ENCODE measurements around the gene OR2L5.

Gene OR2L5

DNA sequence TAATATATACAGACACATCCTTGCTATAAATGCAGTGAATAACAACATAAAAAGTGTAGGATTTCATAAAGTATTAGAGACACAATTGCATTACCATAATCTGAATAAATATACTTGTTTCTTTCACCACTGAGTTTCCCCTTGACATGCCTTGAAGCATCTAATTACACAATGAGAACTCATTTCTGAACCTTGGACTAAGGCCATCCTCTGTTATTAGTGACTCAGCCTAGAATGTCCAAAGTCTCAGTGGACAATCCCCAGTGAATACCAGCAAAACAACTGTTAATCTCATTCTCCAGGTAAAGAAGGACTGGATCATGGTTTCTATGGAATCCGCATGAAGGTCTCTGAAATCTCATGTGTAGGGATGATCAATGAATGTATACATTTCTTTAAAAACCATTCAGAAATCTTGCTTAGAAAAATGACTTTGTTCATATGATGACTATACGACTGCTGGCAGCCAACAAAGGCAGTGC, at the start of gene OR2L5:
Gene OR2L5 (plus strand): TSS at position 432 of the 482 bp plus-strand sequence. CDS start 8,288 bp downstream, outside the sequence.
- DNase-seq (ENCODE audit: low spot score): no peak

DNA sequence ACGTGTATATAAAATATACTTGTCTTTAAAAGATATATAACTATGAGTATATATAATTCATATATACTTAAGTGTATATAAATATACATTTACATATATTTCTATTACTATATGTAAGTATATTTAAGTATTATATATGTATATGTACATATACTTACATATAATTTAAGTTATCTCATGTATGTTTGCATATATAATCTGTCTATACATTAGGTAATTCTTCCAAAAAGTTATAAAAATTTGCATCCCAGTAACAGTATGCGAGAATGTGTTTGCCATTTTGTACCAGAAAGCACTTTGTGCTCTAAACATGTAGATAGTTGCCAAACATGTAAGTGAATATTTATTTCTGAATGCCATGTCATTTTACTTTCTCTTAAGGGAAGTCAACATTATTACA, 48.5 kb upstream of the OR2L5 start, which contains the start of gene OR2AK2:
Gene OR2AK2 (plus strand): TSS at position 301 of the 400 bp plus-strand sequence. CDS start 144 bp downstream, outside the sequence.
- DNase-seq (ENCODE audit: low spot score): no peak

DNA sequence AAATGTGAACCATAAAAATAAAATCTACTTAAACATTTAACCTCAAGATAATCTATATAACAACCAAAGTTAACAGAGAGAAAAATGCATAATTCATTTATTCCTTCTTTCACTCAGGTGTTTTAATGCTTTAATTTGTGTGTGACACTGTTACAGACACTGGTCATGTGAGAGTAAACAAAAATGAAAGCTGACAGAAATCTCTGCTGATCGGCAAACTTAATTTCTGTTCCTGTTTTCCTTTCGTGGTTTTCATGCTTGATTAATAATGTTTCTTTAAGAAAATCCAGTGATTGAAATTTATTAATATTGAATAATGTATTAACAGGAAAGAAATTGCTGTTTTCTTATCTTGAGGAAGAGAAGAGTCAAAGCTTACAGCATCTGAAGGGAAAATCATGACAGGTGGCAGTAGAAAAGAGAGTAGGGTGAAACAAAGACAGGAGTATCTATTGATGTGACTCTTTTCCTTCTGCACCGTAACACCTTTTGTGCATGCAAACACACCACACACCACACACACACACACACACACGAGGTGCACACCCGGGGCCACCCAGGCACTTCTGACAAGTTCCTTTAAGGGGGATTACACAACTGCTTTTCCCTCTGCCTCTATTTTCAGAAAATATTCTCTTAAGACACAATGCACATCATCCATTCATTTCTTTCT, 46.8 kb upstream of the OR2L5 start:
- no peak for DNase-seq (ENCODE audit: low spot score)

DNA sequence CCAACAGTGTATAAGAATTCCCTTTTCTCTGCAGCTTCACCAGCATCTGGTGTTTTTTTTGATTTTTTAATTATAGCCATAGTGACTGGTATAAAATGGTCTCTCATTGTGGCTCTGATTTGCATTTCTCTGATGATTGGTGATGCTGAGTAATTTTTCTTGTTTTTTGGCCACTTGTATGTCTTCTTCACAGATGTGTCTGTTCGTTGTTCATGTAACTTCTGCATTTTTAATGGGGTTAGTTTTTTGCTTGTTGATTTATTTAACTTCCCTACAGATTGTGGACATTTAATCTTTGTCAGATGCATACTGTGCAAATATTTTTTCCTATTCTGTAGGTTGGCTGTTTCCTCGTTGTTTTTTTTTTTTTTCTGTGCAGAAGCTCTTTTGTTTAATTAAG, 20.5 kb upstream of the OR2L5 start:
- DNase-seq (ENCODE audit: low spot score): no peak

GRCh38 chr1:247998811-247999210, 14.6 kb upstream of the OR2L5 start:
- no peak for DNase-seq (ENCODE audit: low spot score)

DNA sequence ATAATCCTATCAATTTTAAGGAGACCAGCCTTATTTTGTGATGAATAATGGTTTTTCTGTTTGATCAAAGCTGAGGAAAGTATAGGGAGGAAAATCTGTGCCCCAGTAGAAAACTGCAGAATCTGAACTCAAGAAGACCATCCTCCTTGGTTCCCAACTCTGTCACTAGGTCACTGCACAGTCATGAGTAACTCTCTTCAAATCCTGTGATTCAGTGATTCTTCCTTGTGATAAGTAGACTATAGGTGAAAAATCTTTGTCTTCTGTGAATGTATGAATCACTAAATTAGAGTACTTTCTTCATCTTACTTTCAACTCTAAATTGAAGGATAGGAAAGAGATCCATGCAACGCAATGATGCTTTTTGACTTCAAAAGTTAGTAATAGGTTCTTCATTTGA, 13.3 kb upstream of the OR2L5 start:
- DNase-seq (ENCODE audit: low spot score): no peak

- no peak for DNase-seq (ENCODE audit: low spot score)
Observed at GRCh38 chr1:248007778-248008177, 5.7 kb upstream of the OR2L5 start.

- no peak for DNase-seq (ENCODE audit: low spot score)
Observed at GRCh38 chr1:248009681-248010080, 3.8 kb upstream of the OR2L5 start.

- DNase-seq (ENCODE audit: low spot score): no peak
Observed at GRCh38 chr1:248015803-248016202, 2.3 kb downstream of the OR2L5 start.

GRCh38 chr1:248029770-248030169, 16.3 kb downstream of the OR2L5 start, which contains the start of gene OR2L2:
Gene OR2L2, plus strand, starts transcription at chr1:248030070. Its CDS starts 8,198 bp downstream, at chr1:248038268.
- DNase-seq (ENCODE audit: low spot score): no peak

GRCh38 chr1:248045209-248045608, 31.7 kb downstream of the OR2L5 start:
- no peak for DNase-seq (ENCODE audit: low spot score)

DNA sequence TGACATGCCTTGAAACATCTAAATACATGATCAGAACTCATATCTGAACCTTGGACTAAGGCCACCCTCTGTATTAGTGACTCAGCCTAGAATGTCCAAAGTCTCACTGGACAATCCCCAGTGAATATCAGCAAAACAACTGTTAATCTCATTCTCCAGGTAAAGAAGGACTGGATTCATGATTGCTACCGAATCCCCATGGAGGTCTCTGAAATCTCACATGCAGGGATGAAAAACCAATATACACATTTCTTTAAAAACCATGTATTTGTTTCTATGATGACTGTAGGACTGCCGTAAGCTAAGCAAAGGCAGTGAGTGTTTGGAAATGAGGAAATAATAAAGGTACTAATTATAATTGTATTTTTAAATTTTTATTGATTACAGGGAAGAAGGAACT, 33.1 kb downstream of the OR2L5 start, which contains the start of gene OR2L3:
Gene OR2L3 (plus strand): TSS at position 301 of the 400 bp plus-strand sequence. CDS start 13,846 bp downstream, outside the sequence.
- DNase-seq (ENCODE audit: low spot score): no peak

- DNase-seq (ENCODE audit: low spot score): no peak
Observed at GRCh38 chr1:248047008-248047407, 33.5 kb downstream of the OR2L5 start.

GRCh38 chr1:248054671-248055070, 41.2 kb downstream of the OR2L5 start:
- no peak for DNase-seq (ENCODE audit: low spot score)

DNA sequence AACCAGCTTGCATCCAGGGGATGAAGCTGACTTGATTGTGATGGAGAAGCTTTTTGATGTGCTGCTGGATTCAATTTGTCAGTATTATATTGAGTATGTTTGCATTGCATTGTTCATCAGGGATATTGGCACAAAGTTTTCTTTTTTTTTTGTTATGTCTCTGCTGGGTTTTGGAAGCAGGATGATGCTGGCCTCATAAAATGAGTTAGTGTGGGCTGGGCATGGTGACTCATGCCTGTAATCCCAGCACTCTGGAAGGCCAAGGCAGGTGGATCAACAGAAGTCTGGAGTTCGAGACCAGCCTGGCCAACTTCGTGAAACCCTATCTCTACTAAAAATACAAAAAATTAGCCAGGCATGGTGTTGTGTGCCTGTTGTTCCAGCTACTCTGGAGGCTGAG, 41.8 kb downstream of the OR2L5 start:
- no peak for DNase-seq (ENCODE audit: low spot score)

GRCh38 chr1:248065071-248065470, 51.6 kb downstream of the OR2L5 start:
- DNase-seq (ENCODE audit: low spot score): no peak

GRCh38 chr1:248065604-248066003, 52.1 kb downstream of the OR2L5 start:
- no peak for DNase-seq (ENCODE audit: low spot score)

All from D341Med (cell line).